ENCODE results near the gene NNT.

DNA sequence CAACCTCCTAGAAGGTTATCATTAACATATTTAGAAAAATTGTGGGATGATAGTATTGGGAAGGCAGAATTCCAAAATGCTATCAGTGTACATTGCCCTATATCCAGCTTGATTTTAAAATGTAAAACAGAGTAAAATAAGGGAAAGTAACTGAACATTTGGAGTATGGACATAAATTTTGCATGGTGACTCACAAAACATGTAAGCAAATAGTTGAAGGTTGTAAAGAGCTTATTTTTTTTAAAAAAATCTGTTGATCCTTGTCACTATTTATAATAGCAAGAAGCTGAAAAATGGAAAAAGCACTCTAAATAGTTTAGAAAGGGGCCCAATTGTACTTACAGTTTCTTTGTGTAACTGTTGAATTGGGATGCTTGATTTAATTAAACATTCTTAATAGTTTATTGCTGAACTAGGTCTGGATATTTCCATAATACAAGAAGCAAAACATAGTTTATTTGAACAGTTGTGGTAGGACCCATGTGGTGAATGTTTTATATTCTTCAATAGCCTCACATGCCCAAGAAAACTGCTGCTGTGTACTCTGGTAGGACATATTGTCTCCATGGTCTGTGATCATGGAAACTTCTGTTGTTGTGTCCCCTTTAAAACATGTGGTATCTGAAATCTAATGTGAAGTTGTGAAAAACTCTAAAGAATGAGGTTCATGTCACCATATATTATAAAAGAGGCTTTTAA lies 82.4 kb downstream of the NNT start:
- no peak for TF ChIP-seq EZH2 (IDR thresholded peaks at IDR 0.05)
- TF ChIP-seq, protein P1, sequence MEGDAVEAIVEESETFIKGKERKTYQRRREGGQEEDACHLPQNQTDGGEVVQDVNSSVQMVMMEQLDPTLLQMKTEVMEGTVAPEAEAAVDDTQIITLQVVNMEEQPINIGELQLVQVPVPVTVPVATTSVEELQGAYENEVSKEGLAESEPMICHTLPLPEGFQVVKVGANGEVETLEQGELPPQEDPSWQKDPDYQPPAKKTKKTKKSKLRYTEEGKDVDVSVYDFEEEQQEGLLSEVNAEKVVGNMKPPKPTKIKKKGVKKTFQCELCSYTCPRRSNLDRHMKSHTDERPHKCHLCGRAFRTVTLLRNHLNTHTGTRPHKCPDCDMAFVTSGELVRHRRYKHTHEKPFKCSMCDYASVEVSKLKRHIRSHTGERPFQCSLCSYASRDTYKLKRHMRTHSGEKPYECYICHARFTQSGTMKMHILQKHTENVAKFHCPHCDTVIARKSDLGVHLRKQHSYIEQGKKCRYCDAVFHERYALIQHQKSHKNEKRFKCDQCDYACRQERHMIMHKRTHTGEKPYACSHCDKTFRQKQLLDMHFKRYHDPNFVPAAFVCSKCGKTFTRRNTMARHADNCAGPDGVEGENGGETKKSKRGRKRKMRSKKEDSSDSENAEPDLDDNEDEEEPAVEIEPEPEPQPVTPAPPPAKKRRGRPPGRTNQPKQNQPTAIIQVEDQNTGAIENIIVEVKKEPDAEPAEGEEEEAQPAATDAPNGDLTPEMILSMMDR (IDR thresholded peaks at IDR 0.05), result no peak

Measured in neural progenitor cell (in vitro differentiated cells).